ENCODE results near the gene SGF29. TPM values are rescaled to one million over a fixed set of nuclear protein-coding genes. Genes with fewer than 3 reads are reported as not detected.
"Not testable (repeated sequence)": the region's sequence is repeated elsewhere in the genome, so short reads cannot be mapped to it uniquely, and the experiment has no call there.

SGF29 gene
- polyA plus RNA-seq, 3 donors = 11.5 to 26.0 (median 22.6) TPM

DNA sequence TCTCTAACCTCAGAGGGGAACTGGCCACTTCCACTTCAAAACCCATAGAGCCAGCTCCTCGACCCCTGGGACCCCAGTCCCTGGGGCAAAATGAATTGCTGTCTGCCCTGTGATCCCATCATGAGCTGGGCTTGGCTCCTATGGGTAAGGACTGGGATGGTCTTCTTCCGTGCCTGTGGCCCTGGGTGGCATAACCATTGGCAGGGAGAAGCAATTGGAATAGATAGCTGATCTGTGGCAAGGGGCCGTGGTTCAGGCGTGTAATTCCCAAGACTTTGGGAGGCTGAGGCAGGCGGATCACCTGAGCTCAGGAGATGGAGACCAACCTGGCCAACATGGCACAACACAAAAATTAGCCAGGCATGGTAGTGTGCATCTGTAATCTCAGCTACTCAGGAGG lies 38.8 kb downstream of the SGF29 start:
- DNase-seq = no peak

DNA sequence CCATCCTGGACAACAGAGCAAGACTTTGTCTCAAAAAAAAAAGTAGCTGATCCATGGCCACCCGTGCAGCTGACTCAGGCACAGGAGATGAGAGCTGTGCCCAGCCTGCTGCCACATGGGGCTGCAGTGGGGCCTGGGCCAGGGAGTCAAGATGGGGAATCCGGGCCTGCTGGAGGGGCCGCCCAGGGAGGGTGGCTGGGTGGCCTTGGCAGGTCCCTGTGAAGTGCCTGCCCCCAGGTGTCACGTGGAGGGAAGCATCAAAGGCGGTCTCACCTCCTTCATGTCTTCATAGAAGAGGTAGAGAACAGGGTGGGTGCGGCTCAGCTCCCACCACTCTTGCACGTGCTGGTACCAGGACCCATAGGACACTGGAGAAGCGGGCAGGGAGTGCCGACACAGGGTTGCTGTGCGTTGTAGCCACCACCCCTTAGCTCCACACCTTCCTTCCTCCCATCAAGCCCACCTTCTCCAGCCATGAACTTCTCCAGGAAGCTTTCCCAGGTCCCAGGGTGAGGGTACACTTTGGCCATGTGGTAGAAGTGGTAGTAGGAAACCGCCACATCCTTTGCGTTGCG lies 39.3 kb downstream of the SGF29 start:
- no peak for DNase-seq

DNA sequence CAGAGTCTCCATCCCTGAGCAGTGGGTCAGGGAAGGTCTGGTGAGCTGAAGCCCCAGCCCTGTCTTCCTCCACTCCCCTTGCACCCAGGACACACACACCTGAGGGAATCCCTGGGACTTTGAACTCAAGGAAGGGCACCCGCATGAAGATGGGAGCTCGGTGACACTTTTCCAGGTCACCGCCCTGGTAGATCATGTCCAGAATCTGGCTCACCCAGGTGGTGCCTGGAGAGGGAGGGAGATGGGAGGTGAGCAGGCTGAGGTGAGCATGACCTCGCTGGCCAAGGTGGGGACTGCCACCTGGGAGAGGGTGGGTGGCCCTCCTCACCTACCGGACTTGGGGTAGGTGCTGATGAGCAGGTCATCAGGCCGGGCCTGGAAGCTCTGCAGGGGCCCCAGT lies 41.7 kb downstream of the SGF29 start:
- not testable (repeated sequence) for DNase-seq

DNA sequence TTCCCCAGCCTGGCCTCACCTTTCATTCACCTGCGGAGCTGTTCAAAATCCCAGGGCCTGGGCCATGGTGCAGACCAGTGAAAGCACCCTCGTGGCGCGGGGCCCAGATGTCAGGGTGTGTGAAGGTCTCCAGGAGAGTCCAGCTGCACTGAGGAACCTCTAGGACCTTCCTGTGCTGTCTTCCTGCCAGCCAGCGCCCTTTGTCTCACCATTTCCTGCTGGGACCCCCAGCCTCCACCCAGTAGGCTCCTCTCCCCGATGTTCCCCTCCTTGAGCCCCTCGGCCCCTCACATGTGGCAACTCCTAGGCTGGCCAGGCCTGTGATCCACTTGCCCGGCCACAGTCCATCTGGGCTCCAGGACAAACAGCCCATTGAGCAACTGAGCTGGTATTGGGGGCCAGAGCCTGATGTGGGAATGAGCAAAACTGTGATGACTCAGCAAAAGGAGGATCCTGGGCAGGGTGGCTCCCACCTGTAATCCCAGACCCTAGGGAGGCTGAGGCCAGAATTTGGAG lies 42.5 kb downstream of the SGF29 start:
- no peak for DNase-seq

DNA sequence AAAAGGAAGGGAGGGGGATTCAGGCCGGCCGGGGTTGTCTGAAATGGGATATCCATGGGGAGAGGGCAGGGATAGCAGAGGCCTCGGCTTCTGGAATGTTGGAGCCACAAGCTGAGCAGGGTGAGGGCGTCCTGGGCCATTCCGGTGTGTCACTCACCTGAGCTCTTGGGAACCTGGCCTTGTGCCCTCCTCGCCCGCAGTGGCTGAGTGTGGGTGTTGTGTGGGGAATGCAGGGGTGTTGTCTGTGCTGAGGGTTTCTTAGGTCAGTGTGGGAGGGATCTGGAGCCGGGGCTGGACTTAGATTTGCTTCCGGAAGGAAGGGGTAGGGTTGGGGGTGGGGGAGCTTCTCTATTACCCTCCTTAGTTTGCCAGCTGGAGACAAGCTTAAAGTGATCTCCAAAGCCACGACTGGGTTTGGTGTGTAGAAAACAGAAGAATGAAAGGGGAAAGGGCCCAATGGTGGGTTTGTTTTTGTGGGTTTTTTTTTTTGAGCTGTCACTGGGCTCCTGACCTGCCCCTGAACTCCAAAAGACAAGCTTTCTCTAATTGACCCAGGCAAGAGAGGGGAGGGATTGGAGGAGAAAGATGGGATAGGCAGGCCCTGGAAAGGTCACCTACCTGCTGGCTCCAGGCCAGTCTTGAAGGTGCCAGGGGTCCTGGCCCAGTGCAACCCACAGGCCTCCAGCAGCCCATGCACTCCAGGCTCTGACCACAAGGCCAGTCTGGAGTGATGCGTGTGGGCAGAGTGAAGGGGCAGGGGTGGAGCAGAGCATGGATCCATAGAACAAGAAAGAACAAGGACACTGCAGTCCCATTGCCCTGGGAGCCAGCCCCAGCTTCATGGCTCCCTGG lies 43.3 kb downstream of the SGF29 start, which contains the start of gene SULT1A2:
Gene SULT1A2 (minus strand): TSS at position 211 of the 852 bp plus-strand sequence. CDS start 1,120 bp downstream, outside the sequence.
- DNase-seq = peak; percentile 56

DNA sequence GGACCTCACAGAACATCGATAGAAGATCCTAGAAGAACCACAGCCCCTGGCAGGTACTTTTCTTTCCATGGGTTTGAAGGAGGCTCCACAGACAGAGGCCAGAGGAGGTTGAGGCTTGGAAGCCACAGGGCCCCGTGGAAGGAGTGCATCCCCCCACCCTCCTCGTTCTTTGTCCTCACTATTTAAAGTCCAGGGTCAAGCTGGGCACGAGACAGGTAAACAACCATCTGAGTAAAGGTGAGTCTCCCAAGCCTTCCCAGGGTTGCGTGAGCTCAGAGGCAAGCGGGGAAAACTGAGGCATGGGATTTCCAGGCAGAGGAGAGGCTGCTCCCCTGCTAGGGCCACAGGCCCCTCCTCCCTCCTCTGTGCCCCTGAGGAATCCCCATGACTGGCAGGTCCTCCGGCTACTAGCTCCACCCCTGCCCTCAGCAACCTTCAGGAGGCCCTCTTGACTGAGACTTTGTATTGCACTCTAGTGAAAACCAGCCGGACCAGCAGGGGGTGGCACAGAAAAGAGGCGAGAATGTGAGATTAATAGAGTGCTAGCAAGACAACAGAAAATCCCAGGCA lies 44.1 kb downstream of the SGF29 start:
- DNase-seq = no peak

DNA sequence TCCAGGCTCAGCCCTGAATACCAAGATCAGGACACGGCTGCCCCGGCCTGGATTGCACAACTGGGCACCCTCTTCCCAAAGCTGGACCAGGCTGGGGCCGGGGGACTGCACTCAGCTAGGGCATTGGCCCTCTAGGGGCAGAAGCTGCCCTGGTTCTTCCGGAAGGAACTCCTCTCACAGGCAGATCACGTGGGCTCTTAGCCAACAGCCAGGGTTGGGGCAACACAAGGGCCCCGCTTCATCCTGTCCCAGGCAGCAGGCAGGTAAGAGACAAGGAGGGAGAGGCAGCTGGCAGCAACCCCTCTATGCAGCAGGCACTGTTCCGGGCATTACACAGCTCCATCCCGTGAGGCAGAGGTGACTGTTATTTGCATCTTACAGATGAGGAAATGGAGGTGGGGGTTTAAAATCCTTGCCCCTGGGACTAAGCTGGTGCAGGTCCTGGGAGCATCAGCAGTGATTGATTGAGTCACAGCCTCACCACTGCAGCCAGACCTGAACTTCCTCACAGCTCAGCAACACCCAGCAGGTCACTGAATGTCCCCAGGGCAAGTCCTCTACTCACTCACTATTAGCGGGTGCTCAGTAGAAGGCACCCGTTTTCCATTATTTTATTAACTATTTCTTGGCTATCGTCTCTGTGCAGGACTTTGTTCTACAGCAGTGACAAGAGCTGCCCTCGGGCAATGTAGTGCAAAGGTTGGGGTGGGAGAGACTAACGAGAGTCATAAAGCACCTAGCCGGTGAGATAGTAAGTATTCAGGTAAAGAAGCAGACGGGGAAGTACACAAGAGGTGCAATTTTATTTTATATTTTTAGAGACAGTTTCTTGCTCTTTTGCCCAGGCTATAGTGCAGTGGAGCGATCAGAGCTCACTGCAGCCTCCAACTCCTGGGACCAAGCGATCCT lies 45.9 kb downstream of the SGF29 start:
- not testable (repeated sequence) for DNase-seq

DNA sequence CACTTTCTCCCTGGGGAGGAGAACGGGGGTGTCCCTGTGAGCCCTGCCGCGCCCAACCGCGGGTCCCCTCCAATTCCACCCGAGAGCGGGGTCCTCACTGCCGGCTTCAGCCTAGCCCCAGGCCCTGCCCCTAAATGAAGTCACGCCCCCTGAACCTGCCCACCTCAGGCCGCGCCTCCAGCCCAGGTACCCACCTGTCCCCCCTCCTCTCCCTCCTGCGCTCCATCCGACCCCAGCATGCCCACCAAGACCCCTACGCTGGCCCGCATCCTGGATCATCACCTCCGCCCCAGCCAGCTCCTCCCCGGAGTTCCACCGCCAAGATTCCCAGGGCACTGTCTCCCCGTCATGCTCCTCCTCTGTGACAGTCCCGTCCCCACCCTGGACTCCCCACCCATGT lies 47.2 kb downstream of the SGF29 start:
- not testable (repeated sequence) for DNase-seq

DNA sequence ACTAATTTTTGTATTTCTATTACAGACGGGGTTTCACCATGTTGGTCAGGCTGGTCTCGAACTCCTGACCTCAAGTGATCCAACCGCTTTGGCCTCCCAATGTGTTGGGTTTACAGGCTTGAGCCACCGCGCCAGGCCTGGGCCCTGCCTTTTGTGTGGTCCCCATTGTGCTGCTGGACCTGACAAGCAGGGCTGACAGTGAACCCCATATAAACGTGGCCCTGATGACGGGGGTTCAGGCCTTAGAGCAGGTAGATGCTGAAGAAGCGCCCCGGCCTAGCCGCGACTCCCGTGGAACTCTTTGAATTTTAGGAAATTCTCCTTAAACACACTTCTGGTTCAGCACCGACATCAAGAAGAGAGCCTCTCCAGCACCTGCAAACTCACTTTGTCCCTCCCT lies 47.9 kb downstream of the SGF29 start:
- DNase-seq = not testable (repeated sequence)

DNA sequence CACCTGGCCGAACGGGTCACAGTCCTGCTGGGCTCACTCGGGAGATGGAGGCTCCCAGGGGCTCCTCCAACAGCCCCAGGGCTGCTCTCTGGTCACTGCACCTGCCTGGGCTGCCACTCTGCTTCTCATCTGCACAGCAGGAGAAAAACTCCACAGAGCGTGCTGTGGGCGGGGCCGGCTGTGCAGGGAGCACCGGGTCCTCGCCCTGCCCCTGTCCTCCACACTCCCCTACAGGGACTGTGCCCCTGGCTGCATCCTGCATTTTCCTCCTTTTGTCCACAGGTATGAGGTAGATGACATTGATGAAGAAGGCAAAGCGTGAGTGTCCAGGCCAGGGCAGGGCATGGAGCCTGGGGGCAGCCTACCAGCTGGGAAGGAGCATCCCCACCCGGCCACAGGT lies 48.3 kb downstream of the SGF29 start:
- DNase-seq = not testable (repeated sequence)

DNA sequence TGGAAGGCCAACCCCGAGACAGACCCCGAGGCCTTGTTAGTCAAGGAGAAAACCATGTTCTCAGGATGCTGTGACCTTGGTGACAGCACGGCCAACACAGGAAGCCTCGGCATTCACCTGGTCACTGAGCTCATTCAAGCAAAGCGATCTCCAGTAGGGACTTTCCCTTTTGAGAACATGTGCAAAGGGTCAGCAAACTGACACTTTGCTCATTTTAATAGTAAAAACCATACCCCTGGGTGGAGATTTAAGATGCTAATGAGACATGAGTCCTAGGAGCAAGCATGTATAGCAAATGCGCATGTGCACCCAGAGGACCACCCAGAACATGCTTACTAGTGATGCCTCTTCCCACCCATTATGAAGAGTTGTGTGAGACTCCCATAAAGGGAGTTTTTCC lies 48.8 kb downstream of the SGF29 start:
- no peak for DNase-seq

DNA sequence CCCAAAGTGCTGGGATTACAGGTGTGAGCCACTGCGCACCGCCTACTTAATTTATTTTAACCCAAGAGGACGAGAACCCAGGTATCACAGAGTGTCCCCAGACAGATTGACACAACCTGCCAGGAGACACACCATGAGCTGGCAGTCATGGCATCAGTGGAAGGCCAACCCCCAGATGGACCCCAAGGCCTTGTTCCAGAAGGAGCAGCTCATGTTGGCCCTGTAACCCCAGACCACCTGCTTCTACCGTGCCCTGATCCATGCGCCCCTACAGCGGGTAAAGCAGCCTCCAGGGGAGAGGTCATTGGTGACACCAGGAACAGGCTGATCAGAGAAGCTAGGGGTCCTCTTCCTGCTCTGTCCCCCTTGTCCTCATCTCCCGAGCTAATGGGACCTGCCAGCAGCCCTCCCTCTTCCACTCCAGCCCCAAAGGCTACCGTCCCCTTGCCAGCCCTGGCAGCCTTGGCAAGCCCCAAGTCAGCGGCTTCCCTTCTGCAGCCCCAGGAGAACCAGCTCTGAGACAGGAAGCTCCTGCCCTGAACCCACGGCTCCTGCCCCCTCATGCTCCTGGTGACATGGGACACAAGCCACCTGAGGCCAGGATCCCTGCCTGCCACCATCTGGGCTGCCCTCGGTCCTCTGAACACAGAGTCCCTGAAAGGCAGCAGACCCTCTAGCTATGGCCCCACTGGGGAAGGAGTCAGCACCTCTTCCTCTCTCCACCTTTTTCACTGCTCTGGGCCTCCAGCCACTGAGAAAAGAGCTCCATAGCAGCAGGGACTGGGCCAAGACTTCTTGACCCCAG lies 49.9 kb downstream of the SGF29 start:
- no peak for DNase-seq

DNA sequence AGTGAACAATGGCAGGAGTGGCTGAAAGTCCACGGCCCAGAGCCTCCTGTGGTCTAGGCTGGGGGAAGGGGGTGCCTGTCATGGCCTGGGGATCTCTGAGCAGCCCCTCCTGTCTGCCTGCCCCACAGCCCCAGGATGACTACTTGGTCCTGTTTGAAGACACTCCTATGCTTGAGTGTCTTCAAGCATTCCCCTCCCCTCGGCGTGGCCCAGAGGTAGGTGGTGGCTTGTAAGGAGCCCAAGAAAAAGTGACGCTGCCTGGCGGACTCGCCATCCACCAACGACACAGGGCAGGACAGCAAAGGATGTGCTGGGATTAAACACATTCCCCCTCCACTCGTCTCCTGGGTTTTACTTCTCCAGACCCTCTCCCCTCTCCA lies 50.5 kb downstream of the SGF29 start:
- no peak for DNase-seq

DNA sequence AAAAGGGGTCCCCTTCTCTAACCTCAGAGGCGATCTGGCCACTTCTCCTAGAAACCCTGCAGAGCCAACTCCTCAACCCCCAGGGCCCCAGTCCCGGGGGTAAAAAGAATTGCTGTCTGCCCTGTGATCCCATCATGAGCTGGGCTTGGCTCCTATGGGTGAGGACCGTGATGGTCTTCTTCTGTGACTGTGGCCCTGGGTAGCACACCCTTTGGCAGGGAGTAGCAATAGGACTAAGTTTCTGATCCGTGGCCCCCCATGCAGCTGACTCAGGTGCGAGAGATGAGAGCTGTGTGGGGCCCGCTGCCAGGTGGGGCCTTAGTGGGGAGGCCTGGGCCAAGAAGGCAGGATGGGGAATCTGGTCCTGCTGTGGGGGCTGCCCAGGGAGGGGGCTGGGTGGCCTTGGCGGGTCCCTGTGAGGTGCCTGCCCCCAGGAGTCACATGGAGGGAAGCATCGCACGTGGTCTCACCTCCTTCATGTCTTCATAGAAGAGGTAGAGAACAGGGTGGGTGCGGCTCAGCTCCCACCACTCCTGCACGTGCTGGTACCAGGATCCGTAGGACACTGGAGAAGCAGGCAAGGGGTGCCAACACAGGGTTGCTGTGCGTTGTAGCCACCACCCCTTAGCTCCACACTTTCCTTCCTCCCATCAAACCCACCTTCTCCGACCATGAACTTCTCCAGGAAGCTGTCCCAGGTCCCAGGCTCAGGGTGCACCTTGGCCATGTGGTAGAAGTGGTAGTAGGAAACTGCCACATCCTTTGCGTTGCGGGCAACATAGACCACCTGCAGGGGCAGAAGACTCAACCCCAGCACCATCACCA lies 52.8 kb downstream of the SGF29 start:
- DNase-seq = no peak

DNA sequence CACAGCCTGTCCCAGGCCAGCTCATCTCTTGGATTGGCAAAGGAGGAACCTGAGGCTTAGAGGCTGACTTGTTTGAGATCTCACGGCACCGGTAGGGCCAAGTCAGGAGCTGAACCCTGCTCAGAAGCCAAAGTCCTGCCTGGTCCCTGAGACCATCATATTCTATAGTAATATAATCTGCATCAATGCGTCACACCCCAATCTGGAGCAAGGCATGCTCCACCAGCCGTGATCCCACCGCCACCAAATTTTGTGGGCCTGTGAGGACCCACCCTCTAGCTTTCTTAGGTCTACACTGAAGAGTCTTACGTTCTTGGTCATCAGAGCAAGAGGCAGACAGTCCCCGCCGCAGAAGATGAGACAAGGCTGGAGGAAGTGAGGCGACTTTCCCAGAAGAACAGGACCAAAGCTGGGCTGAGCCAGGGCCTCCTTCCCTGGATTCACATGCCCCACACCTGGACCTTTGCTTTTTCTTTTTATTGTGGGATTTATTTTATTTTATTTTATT lies 53.5 kb downstream of the SGF29 start:
- DNase-seq = no peak

DNA sequence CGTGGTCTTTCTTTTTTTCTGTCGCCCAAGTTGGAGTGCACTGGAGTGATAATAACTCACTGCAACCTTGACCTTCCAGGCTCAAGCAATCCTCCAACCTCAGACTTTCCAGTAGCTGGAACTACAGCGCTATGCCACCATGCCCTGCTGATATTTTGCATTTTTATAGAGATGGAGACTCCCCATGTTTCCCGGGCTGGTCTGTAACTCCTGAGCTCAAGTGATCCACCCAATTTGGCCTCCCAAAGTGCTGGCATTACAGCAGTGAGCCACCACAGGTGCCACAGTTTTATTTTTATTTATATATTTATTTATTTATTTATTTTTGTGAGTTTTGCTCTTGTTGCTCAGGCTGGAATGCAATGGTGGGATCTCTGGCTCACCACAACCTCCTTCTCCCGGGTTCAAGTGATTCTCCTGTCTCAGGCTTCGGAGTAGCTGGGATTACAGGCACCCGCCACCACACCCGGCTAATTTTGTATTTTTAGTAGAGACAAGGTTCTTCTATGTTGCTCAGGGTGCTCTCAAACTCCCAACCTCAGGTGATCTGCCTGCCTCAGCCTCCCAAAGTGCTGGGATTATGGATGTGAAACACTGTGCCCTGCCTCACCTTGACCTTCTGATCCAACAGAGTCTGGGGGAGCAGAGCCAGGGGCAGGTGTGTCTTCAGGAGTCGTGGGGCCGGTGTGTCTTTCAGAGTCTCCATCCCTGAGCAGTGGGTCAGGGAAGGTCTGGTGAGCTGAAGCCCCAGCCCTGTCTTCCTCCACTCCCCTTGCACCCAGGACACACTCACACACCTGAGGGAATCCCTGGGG lies 54.2 kb downstream of the SGF29 start:
- DNase-seq = not testable (repeated sequence)

DNA sequence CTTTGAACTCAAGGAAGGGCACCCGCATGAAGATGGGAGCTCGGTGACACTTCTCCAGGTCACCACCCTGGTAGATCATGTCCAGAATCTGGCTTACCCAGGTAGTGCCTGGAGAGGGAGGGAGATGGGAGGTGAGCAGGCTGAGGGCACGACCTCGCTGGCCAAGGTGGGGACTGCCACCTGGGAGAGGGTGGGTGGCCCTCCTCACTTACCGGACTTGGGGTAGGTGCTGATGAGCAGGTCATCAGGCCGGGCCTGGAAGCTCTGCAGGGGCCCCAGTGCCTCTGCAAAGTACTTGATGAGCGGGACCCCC lies 54.7 kb downstream of the SGF29 start:
- not testable (repeated sequence) for DNase-seq

DNA sequence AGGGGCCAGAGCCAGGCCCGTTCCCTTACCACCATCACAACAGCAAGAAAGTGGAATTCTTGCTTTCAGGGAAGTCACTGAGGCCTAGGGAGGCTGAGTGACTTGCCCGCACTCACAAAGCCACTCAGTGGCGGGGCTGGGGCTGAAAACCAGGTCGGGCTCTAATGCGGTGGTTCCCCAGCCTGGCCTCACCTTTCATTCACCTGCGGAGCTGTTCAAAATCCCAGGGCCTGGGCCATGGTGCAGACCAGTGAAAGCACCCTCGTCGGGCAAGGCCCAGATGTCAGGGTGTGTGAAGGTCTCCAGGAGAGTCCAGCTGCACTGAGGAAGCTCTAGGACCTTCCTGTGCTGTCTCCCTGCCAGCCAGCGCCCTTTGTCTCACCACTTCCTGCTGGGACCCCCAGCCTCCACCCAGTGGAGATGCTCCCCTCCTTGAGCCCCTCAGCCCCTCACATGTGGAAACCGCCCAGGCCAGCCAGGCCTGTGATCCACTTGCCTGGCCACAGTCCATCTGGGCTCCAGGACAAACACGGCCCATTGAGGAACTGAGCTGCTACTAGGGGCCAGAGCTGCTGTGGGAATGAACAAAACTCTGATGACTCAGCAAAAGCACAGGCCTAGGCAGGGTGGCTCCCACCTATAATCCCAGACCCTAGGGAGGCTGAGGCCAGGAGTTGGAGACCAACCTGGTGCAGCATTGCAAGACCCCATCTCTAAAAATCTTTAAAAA lies 55.3 kb downstream of the SGF29 start:
- not testable (repeated sequence) for DNase-seq

Measured in renal pelvis (tissue), 4 donors.